Transverse colon (tissue), 4 donors: ENCODE results near the gene QPCT. TPM values are rescaled to one million over a fixed set of nuclear protein-coding genes. Genes with fewer than 3 reads are reported as not detected.
"Not testable (repeated sequence)": the region's sequence is repeated elsewhere in the genome, so short reads cannot be mapped to it uniquely, and the experiment has no call there.

Experiments
- DNase-seq: peaks from one replicate; pipeline ENCODE4 v3.0.0-alpha.2; 2019
- H3K27ac ChIP-seq, 4 donors: fragments of 200-600 bp; sonication (generic); 2 replicates each; pipeline ENCODE4 v1.5.1; 2016 to 2018; ENCODE audit warnings: inconsistent platforms in 4 of 4
- H3K27me3 ChIP-seq: fragments of 200-600 bp; sonication (generic); 2 replicates; pipeline ENCODE4 v1.5.1; 2017; ENCODE audit warnings: inconsistent platforms
- H3K36me3 ChIP-seq, 4 donors: fragments of 200-600 bp; sonication (generic); 2 replicates each; pipeline ENCODE4 v1.5.1; 2017 to 2019; ENCODE audit warnings: inconsistent platforms in 4 of 4
- H3K4me1 ChIP-seq, 4 donors: fragments of 200-600 bp; sonication (generic); 2 replicates each; pipeline ENCODE4 v1.5.1; 2017 to 2020; ENCODE audit warnings: inconsistent platforms in 4 of 4
- H3K4me3 ChIP-seq, 4 donors: fragments of 200-600 bp; sonication (generic); 1 replicate in 1 of 4; 2 replicates in 3 of 4; pipeline versions ENCODE4 v1.5.1 to v1.6.1; 2017 to 2019; ENCODE audit warnings: inconsistent platforms in 4 of 4
- H3K9me3 ChIP-seq, 2 donors: fragments of 200-600 bp; sonication (generic); 2 replicates each; pipeline ENCODE4 v1.5.1; 2017 to 2019; ENCODE audit warnings: inconsistent platforms in 2 of 2
- EP300 ChIP-seq: sonication (generic); formaldehyde crosslinking; IDR thresholded peaks from one replicate; pipeline ENCODE4 v1.6.1; 2017; ENCODE audit warnings: antibody characterized with exemption, low read depth
- POLR2A ChIP-seq: fragments of 450-650 bp; IDR thresholded peaks from one replicate; pipeline ENCODE4 v1.6.1; 2016; ENCODE audit warnings: antibody characterized with exemption, mild to moderate bottlenecking, moderate library complexity
- POLR2AphosphoS5 ChIP-seq, 3 donors: sonication (generic); formaldehyde crosslinking; IDR thresholded peaks; one replicate each; pipeline ENCODE4 v1.6.1; 2016; ENCODE audit warnings: antibody characterized with exemption in 3 of 3
- WGBS, 2 donors: methylation state at CpG; one replicate each; pipeline ENCODE4 v1.1.5; 2018; ENCODE audit warnings: low coverage in 1 of 2; 5-methylcytosine and 5-hydroxymethylcytosine counted together
- in situ Hi-C, 4 donors: fragments of 200-750 bp; cut with MboI; loops; one replicate each; pipeline versions ENCODE4 v1.15.0 to v1.15.1; 2017; ENCODE audit warnings: low sequenced_read_pairs in 3 of 4, low pct_ligation_motif_present in 1 of 4, low pct_unique_long_range_greater_than_20kb in 1 of 4
- intact Hi-C: fragments of 100-400 bp; cut with DNase I; formaldehyde crosslinking; loops from one replicate; pipeline ENCODE4 v1.15.1; 2023; ENCODE audit warnings: low total_unique reads
- total RNA-seq, 4 donors: library from RNA; depleted of rRNA; stranded (reverse); fragments of >200 nt; gene quantifications; one replicate each; pipeline ENCODE4 v1.1.0, GENCODE V29; 2016
- TF ChIP-seq, protein P1 (sequence below), 5 experiments: fragments of 200-600 bp in 3 of 5; fragments of 450-650 bp in 2 of 5; sonication (generic) in 3 of 5; IDR thresholded peaks; 1 replicate in 2 of 5; 2 replicates in 3 of 5; pipeline ENCODE4 v1.5.1; 2016 to 2017; ENCODE audit warnings: antibody characterized with exemption in 5 of 5, inconsistent platforms in 3 of 5, mild to moderate bottlenecking in 2 of 5, moderate library complexity in 1 of 5

The QPCT gene
- total RNA-seq, 4 donors from 2014 or later: 1.6 to 34.4 (median 14.3) TPM

- Histone ChIP-seq H3K36me3 (no peaks in the 10 kb centered on the region), H3K27ac (no peak overlapping the region), H3K27me3 (no peaks in the 10 kb centered on the region), H3K4me1 (no peaks in the 10 kb centered on the region), H3K9me3 (no peaks in the 10 kb centered on the region), H3K4me3 (no peak overlapping the region)
- in situ Hi-C loops (loop anchor here in 1 of 4 donors (25.0 kb wide), 1 partner anchor 262 kb away; the partner anchor contains the start of gene CDC42EP3), intact Hi-C loops (no loop called here)
- DNase-seq: no peak
- TF ChIP-seq, protein P1, sequence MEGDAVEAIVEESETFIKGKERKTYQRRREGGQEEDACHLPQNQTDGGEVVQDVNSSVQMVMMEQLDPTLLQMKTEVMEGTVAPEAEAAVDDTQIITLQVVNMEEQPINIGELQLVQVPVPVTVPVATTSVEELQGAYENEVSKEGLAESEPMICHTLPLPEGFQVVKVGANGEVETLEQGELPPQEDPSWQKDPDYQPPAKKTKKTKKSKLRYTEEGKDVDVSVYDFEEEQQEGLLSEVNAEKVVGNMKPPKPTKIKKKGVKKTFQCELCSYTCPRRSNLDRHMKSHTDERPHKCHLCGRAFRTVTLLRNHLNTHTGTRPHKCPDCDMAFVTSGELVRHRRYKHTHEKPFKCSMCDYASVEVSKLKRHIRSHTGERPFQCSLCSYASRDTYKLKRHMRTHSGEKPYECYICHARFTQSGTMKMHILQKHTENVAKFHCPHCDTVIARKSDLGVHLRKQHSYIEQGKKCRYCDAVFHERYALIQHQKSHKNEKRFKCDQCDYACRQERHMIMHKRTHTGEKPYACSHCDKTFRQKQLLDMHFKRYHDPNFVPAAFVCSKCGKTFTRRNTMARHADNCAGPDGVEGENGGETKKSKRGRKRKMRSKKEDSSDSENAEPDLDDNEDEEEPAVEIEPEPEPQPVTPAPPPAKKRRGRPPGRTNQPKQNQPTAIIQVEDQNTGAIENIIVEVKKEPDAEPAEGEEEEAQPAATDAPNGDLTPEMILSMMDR (IDR thresholded peaks at IDR 0.05): no peak
- TF ChIP-seq POLR2A: no peak
- no peak for TF ChIP-seq EP300
- TF ChIP-seq POLR2AphosphoS5 (IDR thresholded peaks at IDR 0.05): no peak
- 88 to 95% methylated on average over 3 to 4 of the region's 4 CpGs for WGBS, 2 donors
Observed at GRCh38 chr2:37400041-37400440, 55.6 kb downstream of the QPCT start.

DNA sequence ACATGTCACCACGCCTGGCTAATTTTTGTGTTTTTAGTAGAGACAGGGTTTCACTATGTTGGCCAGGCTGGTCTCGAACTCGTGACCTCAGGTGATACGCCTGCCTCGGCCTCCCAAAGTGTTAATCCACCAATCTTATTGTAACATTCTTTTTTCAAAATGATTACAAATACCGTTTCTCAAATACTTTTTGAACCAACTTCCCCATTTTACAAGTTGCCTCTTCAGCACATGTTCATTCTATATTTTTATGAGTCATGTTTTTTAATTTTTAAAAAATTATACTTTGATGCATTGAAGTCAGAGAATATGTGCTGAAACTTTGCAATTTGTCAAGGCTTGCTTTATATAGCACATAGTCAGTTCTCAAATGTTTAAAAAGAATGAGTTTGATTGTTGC lies 58.2 kb downstream of the QPCT start:
- no peaks in the 10 kb centered on the region for H3K9me3 ChIP-seq
- no peaks in the 10 kb centered on the region for H3K36me3 ChIP-seq
- in situ Hi-C loops: loop anchor here in 1 of 4 donors (25.0 kb wide), 1 partner anchor 260 kb away; the partner anchor contains the start of gene CDC42EP3
- H3K27ac ChIP-seq: no peak overlapping the region
- DNase-seq: no peak
- 83 to 89% methylated on average over 6 of the region's 6 CpGs for WGBS, 2 donors
- no peaks in the 10 kb centered on the region for H3K27me3 ChIP-seq
- peaks cover 0 to 3% (median 0%) of the 10 kb centered on the region in 4 donors for H3K4me1 ChIP-seq
- no peak overlapping the region for H3K4me3 ChIP-seq
- TF ChIP-seq POLR2AphosphoS5 (IDR thresholded peaks at IDR 0.05) (no peak), POLR2A (no peak), EP300 (no peak)
- TF ChIP-seq, protein P1 (IDR thresholded peaks at IDR 0.05): no peak
- intact Hi-C loops: no loop called here

- H3K4me3 ChIP-seq: no peak overlapping the region
- in situ Hi-C loops (loop anchor here in 1 of 4 donors (25.0 kb wide), 1 partner anchor 257 kb away; the partner anchor contains the start of gene CDC42EP3), intact Hi-C loops (no loop called here)
- WGBS, 2 donors: 75 to 94% methylated on average over 2 of the region's 2 CpGs
- no peaks in the 10 kb centered on the region for H3K36me3 ChIP-seq
- H3K27me3 ChIP-seq: no peaks in the 10 kb centered on the region
- DNase-seq: no peak
- H3K9me3 ChIP-seq: no peaks in the 10 kb centered on the region
- TF ChIP-seq, protein P1 (IDR thresholded peaks at IDR 0.05): no peak
- peaks cover 0 to 3% (median 0%) of the 10 kb centered on the region in 4 donors for H3K4me1 ChIP-seq
- H3K27ac ChIP-seq: no peak overlapping the region
Observed at GRCh38 chr2:37405781-37406180, 61.4 kb downstream of the QPCT start.

DNA sequence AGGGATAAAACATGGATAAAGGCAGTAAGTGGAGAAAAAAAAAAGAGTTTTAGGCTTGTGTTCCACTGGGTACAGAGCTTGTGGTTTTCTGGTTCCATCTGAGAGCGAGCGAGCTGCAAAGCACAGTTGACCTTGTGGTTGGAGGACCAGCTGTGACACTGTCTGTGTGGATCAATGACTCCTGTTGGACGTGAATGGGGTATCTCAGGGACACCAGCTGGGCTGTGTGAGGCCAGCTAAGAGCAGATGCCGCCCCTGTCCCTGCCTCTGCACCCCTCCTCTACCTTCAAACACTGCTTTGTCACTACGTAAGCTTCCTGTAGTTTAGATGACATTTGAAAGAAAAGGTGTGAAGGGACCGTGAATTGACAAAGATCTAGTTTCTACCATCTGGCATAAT lies 67.8 kb downstream of the QPCT start:
- Histone ChIP-seq H3K27me3 (no peaks in the 10 kb centered on the region), H3K4me1 (peaks cover 0 to 10% (median 2%) of the 10 kb centered on the region in 4 donors), H3K27ac (no peak overlapping the region), H3K4me3 (no peak overlapping the region), H3K9me3 (no peaks in the 10 kb centered on the region), H3K36me3 (no peaks in the 10 kb centered on the region)
- DNase-seq: no peak
- in situ Hi-C loops (loop anchor here in 2 of 4 donors (5.0 to 25.0 kb wide), 5 partner anchors 133 to 420 kb away; partner anchors contain the start of gene CDC42EP3 (in 2 of the 2)), intact Hi-C loops (loop anchor here (5.0 kb wide), 2 partner anchors 420 to 465 kb away; no protein-coding TSS in a partner anchor)
- 75 to 87% methylated on average over 5 to 6 of the region's 6 CpGs for WGBS, 2 donors
- no peak for TF ChIP-seq EP300
- no peak for TF ChIP-seq POLR2A
- TF ChIP-seq, protein P1 (IDR thresholded peaks at IDR 0.05): no peak
- TF ChIP-seq POLR2AphosphoS5 (IDR thresholded peaks at IDR 0.05): no peak

GRCh38 chr2:37413911-37414469 lies 69.6 kb downstream of the QPCT start:
- Histone ChIP-seq H3K4me1 (peaks cover 0 to 10% (median 2%) of the 10 kb centered on the region in 4 donors), H3K27ac (peak overlapping the region in 3 of 4 donors; percentile 34 to 46 (median 43))
- not testable (repeated sequence) for H3K36me3 ChIP-seq, H3K27me3 ChIP-seq, DNase-seq, H3K9me3 ChIP-seq, H3K4me3 ChIP-seq
- intact Hi-C loops: loop anchor here (5.0 kb wide), 2 partner anchors 418 to 463 kb away; no protein-coding TSS in a partner anchor
- 59 to 73% methylated on average over 2 to 4 of the region's 4 CpGs for WGBS, 2 donors
- in situ Hi-C loops: loop anchor here in 2 of 4 donors (5.0 to 25.0 kb wide), 5 partner anchors 131 to 418 kb away; partner anchors contain the start of gene CDC42EP3 (in 2 of the 2)
